ENCODE measurements around the gene PDGFC. TPM values are rescaled to one million over a fixed set of nuclear protein-coding genes. Genes with fewer than 3 reads are reported as not detected.

Gene PDGFC
- total RNA-seq, 1 donor from 2014 or later = 39.9 TPM

DNA sequence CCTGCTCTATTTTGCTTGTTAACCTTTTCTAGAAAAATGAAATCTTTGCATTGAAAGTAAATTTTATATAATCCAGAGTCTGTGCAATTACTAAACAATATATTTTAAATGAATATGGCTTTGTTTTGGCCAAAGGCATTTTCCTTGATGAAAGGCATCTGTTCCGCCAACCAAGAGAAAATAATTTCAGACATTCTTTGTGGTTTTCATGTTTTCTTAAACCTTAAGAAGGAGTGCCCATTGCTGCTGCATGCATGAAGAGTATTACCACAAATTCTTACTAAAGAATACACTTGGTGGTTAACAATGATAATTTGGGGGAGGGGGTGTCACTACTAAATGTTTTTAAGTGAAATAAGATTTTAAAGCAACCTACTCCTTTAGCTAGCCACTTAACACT, 2.7 kb upstream of the PDGFC start:
- Mint-ChIP-seq H3K4me3 (peak overlapping the region; percentile 19), H3K27ac (no peak overlapping the region), H3K27me3 (no peaks in the 10 kb centered on the region), H3K4me1 (ENCODE audit: unreplicated experiment) (peaks cover 33% of the 10 kb centered on the region), H3K36me3 (no peaks in the 10 kb centered on the region), H3K9me3 (no peaks in the 10 kb centered on the region)
- no peak for DNase-seq (ENCODE audit: extremely low spot score, unreplicated experiment)
- TF ChIP-seq, protein P1, sequence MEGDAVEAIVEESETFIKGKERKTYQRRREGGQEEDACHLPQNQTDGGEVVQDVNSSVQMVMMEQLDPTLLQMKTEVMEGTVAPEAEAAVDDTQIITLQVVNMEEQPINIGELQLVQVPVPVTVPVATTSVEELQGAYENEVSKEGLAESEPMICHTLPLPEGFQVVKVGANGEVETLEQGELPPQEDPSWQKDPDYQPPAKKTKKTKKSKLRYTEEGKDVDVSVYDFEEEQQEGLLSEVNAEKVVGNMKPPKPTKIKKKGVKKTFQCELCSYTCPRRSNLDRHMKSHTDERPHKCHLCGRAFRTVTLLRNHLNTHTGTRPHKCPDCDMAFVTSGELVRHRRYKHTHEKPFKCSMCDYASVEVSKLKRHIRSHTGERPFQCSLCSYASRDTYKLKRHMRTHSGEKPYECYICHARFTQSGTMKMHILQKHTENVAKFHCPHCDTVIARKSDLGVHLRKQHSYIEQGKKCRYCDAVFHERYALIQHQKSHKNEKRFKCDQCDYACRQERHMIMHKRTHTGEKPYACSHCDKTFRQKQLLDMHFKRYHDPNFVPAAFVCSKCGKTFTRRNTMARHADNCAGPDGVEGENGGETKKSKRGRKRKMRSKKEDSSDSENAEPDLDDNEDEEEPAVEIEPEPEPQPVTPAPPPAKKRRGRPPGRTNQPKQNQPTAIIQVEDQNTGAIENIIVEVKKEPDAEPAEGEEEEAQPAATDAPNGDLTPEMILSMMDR (conservative IDR thresholded peaks at IDR 0.05) = no peak

DNA sequence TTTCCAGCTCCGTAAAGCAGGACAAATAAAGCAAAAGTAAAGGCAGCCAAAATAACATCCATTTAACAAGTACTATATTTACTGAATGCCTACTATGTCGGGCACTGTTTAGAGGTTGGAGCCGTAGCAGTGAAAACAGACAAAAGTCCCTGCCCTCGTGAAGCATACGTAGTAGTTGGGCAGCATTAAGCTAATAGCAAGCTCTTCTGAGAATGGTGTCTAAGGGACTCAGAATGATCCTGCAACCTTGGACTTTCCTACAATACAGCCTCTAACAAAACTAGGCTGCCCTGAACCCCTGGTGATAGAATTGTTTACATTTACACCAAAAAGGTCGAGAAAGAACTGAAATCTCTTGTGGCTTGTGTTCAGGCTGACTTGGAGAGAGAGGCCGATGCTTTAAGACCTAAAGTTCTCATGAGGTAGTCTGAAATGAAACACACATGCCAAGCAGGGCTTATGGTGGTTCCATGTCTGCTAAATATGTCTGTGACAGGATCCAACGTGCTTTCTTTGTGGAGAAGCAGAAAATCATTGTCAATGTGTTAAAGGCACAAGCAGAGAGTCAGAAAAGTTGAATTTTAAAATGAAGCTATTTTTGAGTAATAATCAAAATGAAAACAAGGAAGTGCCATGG, 898 bp upstream of the PDGFC start:
- no peaks in the 10 kb centered on the region for H3K36me3 Mint-ChIP-seq
- H3K27ac Mint-ChIP-seq = no peak overlapping the region
- no peak for DNase-seq (ENCODE audit: extremely low spot score, unreplicated experiment)
- TF ChIP-seq, protein P1 (conservative IDR thresholded peaks at IDR 0.05) = no peak
- no peaks in the 10 kb centered on the region for H3K9me3 Mint-ChIP-seq
- H3K4me3 Mint-ChIP-seq = peak overlapping the region; percentile 84
- peaks cover 3% of the 10 kb centered on the region for H3K27me3 Mint-ChIP-seq
- H3K4me1 Mint-ChIP-seq (ENCODE audit: unreplicated experiment) = peaks cover 46% of the 10 kb centered on the region

DNA sequence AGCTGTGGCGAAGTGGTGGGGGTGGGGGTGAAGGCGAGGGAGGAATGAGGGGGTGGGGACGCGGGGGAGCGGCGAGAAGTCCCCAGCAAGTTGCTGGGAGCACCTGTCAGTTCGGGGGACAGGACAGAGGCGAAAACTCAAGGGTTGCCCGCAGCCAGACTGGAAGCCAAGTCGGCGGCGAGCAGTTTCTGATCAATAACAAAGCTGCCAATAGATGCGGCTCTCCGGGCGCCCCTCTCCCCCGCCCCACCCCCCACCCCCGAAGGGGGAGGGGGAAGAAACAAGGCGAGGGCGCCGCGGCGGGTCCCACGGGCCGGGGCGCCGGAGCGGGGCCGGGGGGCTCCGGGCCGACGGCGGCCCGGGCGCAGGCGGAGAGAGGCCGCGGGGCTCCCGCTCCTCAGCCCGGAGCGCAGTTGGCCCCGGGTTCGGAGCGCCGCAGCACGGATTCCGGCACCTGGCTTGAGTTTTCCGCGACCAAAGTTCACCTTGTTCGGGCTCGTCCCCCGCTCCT, 379 bp downstream of the PDGFC start:
- Mint-ChIP-seq H3K4me3 (peak overlapping the region; percentile 97), H3K27ac (peak overlapping the region; percentile 82), H3K4me1 (ENCODE audit: unreplicated experiment) (peaks cover 38% of the 10 kb centered on the region), H3K36me3 (no peaks in the 10 kb centered on the region), H3K9me3 (no peaks in the 10 kb centered on the region), H3K27me3 (peaks cover 3% of the 10 kb centered on the region)
- DNase-seq (ENCODE audit: extremely low spot score, unreplicated experiment) = no peak
- TF ChIP-seq, protein P1 (conservative IDR thresholded peaks at IDR 0.05) = no peak

DNA sequence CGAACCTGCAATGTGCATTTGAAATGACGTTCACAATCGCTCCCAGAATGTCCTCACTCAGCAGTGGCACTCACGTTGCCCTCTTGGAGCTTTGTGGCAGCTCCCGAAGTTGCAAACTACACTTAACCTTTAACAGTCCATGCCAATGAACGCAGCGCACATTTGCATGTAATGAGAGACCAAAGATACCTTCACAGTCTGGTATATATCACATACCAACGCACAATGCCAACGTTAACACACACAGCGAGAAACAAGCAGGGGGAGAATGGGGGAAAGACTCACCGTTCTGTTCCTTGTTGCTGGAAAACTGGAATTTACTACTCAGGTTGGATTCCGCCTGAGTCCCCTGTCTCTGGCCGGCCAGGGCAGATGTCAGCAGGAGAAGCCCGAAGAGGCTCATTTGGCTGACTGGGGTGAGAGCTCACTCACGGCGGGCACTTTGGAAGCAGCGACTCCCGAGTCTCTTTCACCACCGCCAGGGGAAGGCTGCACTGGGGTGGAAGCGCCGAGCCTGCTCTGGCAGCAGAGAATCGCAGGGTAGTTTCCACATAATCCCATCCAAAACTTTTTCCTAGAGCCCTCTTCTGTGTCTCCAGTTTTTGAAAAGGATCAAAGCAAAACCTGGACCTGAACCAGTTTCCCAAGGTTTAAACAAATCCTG, 966 bp downstream of the PDGFC start:
- TF ChIP-seq, protein P1 (conservative IDR thresholded peaks at IDR 0.05) = peak; percentile 75
- Mint-ChIP-seq H3K36me3 (no peaks in the 10 kb centered on the region), H3K4me3 (peak overlapping the region; percentile 97), H3K27ac (peak overlapping the region; percentile 82), H3K4me1 (ENCODE audit: unreplicated experiment) (peaks cover 35% of the 10 kb centered on the region), H3K27me3 (peaks cover 3% of the 10 kb centered on the region), H3K9me3 (no peaks in the 10 kb centered on the region)
- peak; percentile 74 for DNase-seq (ENCODE audit: extremely low spot score, unreplicated experiment)

DNA sequence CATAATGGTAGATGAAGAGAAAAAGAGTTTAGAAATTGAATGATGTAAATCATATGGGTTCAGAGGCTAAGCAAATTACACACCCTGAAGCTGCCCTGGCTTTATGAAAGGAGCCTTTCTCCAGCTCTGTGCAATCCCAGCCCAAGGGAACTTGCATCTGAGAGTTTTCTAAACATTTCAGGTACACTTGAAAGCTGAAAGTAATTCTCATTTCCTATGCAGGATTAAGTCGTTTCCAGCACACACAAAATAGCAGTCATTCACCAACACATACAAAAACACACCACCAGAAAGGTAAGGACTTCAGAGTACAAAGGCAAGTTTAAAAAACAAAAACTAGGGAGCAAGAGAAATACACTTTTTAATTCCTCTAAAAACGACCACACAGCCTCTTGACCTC, 1.7 kb downstream of the PDGFC start:
- Mint-ChIP-seq H3K27ac (peak overlapping the region; percentile 82), H3K36me3 (no peaks in the 10 kb centered on the region), H3K4me3 (peak overlapping the region; percentile 97), H3K27me3 (peaks cover 3% of the 10 kb centered on the region), H3K9me3 (no peaks in the 10 kb centered on the region), H3K4me1 (ENCODE audit: unreplicated experiment) (peaks cover 28% of the 10 kb centered on the region)
- no peak for DNase-seq (ENCODE audit: extremely low spot score, unreplicated experiment)
- TF ChIP-seq, protein P1 (conservative IDR thresholded peaks at IDR 0.05) = no peak
